Stimulated activated CD4-positive, alpha-beta T cell treated with anti-CD3 and anti-CD28 coated beads, Interleukin-12 subunit alpha, Interleukin-12 subunit beta, amount 100 ng/mL, for 24 hours (primary cell): ENCODE results near the gene WNT3A.
A peak's percentile ranks its signal among the peaks of the same experiment; 100 is the strongest.

ENCODE experiments used
- DNase-seq, 2 experiments: peaks; one replicate each; pipeline ENCODE4 v3.0.0-alpha.2; 2020; ENCODE audit warnings: low read depth in 2 of 2

Gene WNT3A

GRCh38 chr1:227999056-227999930 is 7.5 kb upstream of the WNT3A start:
- DNase-seq, result peak; percentile 33 to 56

- DNase-seq, result no peak
These were observed 6.4 kb upstream of the WNT3A start for GRCh38 chr1:228000416-228000815.

- no peak for DNase-seq
These were observed 5.8 kb upstream of the WNT3A start for GRCh38 chr1:228000836-228001563.

GRCh38 chr1:228001738-228002535 is 4.9 kb upstream of the WNT3A start:
- no peak for DNase-seq

DNA sequence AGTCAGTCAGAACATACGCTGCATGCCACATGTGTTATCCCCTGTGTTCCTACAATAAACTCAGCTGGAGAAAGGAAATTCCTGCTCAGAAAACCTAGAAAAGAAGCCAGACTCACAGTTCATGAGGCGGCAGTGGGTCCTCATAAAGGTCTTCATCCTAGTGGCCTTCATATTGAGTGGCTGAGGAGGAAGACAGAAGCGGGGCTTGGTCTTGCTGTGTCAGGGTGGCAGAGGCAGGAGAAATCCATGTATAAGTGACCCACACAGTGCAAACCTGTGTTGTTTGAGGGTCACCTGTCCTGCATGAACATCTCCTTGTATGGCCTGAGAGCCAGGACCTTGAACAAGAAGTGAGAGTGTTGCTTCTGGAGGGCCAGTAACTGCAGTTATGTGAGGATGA is 4.0 kb upstream of the WNT3A start:
- DNase-seq, result no peak

- no peak for DNase-seq
These were observed 3.1 kb upstream of the WNT3A start for GRCh38 chr1:228003461-228004330.

DNA sequence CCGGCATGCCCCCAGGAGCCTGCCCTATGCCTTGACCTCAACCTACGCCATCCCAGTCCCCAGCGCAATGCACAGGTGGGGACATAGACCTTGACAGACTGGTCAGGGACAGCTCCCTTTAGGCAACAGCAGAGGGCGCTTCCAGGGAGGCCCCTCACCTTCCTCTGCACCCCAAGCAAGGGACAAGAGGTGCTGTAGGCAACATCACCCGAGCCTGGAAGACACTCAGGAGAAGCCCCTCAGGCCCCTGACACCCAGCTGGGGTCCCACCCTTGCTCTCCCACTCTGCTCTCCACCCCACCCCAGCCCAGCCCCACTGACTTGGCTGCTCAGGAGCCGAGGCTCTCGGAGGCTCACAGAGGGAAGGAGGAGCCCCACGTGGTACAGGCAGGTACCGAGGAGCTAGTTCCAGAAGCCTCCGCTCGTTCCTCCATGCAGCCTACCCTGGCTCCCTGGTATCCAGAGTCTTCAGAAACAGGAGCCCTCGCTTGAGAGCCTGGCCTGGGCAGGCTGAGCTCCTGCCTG is 2.4 kb upstream of the WNT3A start:
- DNase-seq, result no peak

DNA sequence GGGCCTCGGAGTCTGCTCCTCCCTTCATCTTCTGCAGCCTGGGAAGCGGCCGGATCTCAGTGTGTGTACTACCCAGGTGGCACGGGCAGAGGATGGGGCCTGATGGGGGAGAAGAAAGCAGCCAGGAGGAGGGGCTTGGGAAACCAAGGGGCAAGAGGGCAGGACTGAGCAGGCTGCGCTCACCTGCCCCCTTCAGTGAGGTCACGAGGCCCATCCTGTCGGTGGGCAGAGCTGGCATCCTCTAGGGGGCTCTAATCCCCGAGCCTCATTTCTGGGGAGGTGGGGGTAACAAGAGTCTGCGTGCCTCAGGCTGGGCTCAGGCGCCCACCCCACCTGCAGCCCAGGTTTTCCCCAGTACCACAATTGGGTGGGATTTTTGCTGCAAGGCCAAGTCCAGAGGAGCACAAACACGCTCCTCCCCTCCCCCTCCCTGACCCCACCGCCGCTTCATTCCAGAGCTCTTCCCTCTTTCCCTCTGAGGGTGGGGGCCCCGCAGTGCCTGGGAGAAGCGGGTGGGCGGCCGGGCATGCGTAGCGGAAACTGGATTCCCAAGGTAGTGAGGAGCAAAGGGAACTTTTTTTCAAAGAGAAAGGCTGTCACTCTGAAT is 1.8 kb upstream of the WNT3A start:
- DNase-seq, result no peak

DNA sequence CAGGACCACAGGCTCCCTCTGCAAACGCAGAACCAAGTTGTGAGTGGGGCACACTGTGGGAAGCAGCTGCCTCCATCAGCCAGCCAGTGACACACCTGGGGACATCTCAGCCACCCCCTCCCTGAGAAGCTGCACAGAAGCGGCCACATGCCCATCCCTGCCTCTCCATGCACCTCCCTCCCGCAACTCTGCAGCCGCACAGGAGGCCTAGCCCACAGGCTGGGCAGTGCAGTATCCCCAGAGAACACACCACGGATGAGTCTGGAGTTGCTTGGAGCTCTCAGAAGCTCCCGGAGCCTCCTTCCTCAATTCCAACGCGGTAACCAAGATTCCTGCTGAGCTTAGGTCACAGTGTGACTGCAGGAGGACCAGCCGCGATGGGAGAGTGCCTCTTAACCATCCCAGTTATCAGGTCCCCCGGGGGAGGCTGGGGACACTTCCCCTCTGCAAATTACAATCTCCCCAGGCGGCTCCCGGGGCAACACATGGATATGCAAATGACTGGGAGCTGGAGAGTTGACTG is 1.2 kb upstream of the WNT3A start:
- no peak for DNase-seq

GRCh38 chr1:228006034-228006785 is 588 bp upstream of the WNT3A start:
- DNase-seq, result no peak

- DNase-seq, result no peak
These were observed 427 bp downstream of the WNT3A start for GRCh38 chr1:228007049-228007800.

DNA sequence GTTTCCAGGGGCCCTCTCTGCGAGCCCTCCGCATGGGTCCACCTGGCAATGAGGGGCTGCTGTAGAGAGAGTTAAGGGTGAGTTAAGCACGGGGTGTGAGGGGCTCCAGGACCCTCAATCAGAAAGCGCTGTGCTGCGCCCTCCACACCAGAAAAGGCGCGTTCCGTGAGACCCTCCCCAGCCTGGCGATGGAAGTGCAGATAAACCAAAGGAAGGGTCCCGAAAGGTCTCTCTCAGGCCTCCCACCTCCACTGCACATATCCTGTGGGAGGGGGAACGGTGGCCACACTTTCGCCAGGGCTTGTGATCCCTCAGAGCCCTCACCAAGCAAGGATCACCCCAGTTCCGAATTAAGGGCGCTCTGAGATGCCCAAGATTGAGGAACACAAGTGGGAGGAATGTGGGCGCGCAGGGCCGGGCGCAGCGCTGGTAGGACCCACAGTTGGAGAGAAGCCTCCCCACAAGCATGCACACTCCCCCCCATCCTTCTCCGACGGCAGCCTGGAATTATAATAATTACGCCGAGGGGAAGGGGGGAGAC is 1.1 kb downstream of the WNT3A start:
- no peak for DNase-seq

DNA sequence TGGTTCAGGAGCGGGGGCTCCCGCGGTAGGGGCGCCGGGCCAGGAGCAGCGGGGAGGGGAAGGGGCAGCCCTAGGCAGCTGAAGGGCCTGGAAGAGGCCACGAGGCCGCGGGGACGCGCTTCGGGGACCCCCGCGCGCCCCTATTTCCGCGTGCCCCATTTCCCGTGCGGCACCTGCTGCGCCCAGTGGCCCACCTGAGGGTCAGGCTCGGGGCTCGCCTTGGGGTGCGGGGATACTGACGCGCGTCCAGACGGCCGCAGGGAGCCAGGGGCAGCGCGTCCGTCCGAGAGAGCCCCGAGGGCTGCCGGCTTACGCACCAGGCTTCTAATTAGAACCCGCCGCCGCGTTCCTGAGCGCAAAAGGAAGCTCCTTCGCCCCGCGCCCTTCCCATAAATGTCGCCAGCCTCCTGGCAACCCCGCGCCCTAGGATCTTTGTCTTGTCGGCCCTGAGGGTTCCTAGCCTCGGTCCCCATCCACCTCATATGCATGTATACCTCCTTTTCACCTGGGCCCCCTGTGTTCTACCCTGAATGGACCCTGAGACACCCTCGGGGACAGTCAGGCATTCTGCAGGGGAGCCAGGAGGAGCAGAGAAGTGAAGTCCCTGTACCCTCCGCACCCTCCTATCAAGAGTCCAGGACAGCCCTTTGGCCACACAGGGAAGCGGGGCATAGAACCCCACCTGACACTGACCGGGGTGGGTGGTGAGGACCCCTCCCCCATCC is 1.8 kb downstream of the WNT3A start:
- no peak for DNase-seq

GRCh38 chr1:228009116-228009827 is 2.5 kb downstream of the WNT3A start:
- no peak for DNase-seq

DNA sequence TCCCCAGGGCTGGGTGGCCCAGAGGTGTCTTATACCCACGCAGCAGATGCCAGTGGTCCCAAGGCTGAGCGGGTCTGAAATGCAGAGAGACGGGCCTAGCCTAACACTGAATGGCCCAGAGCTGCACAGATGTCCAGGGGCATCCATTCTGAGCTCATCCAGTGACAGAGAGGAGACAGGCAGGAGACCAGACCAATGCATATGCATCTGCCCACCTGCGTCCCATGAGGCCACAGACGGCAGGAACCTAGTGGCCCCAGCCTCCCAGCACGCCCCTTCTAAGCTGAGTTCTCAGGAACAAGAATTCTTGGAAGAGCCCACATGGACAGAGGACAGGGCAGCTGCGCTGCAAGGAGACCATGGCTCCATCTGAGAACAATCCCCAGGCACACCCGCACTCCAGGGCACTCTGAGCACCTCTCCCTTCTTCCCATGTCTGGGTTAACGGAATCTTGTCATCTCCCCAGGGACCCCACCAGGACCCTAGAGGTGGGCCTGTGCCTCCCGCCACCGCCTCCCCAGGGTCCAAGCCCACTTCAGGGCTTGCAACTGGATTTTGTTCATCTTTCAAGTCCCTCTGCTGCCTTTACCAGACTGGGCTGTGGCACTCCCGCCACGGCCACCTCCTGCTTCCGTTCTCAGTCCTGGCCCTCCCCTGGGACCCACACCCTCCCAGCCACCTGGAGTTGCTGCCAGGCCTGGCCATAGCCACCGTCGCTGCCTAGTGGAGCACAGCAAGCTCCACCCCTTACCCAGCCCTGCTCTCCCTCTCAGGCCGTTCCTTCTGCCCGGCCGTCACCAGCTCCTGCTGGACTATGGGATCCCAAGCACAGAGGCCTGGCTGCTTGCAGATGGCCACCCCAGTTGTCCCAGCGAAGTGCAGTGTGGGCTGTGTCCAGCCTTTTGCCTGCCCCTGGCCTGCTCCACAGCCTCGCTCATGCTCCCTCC is 3.3 kb downstream of the WNT3A start:
- DNase-seq, result no peak

DNA sequence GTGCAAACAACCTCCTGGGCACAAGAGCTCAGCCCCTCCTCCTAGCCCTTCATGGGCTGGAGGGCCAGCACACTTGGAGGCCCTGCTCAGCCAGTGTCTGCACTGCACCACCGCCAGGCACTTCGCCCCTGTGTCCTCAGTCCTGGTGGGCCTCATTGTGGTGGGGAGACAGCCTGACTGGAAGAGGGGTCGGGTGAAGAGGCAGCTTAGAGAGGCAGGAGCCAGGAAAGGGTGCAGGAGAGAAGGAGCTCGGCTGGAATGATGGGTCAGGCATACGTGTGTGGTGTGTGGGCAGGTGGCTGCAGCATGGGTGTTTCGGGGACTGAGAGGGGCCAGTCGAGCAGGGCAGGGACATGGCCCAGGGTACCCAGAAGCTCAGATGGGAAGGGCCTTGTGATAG is 4.1 kb downstream of the WNT3A start:
- no peak for DNase-seq
